COLO829 (cell line): ENCODE data around the gene FBN2.

Source experiments
- DNase-seq: peaks from one replicate; pipeline ENCODE4 v3.0.0; 2012; ENCODE audit warnings: low spot score

FBN2 gene

GRCh38 chr5:128538000-128538249, at the start of gene FBN2:
Gene FBN2, minus strand, starts transcription at chr5:128538245. Its CDS starts 642 bp downstream, at chr5:128537603.
- no peak for DNase-seq

GRCh38 chr5:128587275-128587674, 49.2 kb upstream of the FBN2 start:
- DNase-seq: no peak

GRCh38 chr5:128586848-128587247, 48.8 kb upstream of the FBN2 start:
- DNase-seq: no peak

GRCh38 chr5:128579639-128580038, 41.6 kb upstream of the FBN2 start:
- DNase-seq: no peak

- no peak for DNase-seq
Observed at GRCh38 chr5:128579093-128579492, 41.0 kb upstream of the FBN2 start.

GRCh38 chr5:128574041-128574440, 36.0 kb upstream of the FBN2 start:
- DNase-seq: no peak

- no peak for DNase-seq
Observed at GRCh38 chr5:128572930-128573319, 34.9 kb upstream of the FBN2 start.

- DNase-seq: no peak
Observed at GRCh38 chr5:128572051-128572929, 34.2 kb upstream of the FBN2 start.

- DNase-seq: no peak
Observed at GRCh38 chr5:128566178-128566577, 28.1 kb upstream of the FBN2 start.

GRCh38 chr5:128559300-128560297, 21.6 kb upstream of the FBN2 start:
- DNase-seq: no peak

GRCh38 chr5:128553747-128554146, 15.7 kb upstream of the FBN2 start:
- DNase-seq: no peak

GRCh38 chr5:128551476-128551875, 13.4 kb upstream of the FBN2 start:
- no peak for DNase-seq

- DNase-seq: no peak
Observed at GRCh38 chr5:128549496-128549895, 11.5 kb upstream of the FBN2 start.

GRCh38 chr5:128546658-128547281, 8.7 kb upstream of the FBN2 start:
- DNase-seq: no peak

GRCh38 chr5:128541385-128541784, 3.3 kb upstream of the FBN2 start:
- no peak for DNase-seq

GRCh38 chr5:128539038-128539429, 989 bp upstream of the FBN2 start:
- no peak for DNase-seq

- DNase-seq: no peak
Observed at GRCh38 chr5:128538250-128539037, 399 bp upstream of the FBN2 start.

GRCh38 chr5:128537221-128537999, 635 bp downstream of the FBN2 start:
- DNase-seq: no peak

GRCh38 chr5:128536254-128537220, 1.5 kb downstream of the FBN2 start:
- no peak for DNase-seq

GRCh38 chr5:128535251-128535650, 2.8 kb downstream of the FBN2 start:
- no peak for DNase-seq
